ENCODE measurements around the gene FBXL17.

DNA sequence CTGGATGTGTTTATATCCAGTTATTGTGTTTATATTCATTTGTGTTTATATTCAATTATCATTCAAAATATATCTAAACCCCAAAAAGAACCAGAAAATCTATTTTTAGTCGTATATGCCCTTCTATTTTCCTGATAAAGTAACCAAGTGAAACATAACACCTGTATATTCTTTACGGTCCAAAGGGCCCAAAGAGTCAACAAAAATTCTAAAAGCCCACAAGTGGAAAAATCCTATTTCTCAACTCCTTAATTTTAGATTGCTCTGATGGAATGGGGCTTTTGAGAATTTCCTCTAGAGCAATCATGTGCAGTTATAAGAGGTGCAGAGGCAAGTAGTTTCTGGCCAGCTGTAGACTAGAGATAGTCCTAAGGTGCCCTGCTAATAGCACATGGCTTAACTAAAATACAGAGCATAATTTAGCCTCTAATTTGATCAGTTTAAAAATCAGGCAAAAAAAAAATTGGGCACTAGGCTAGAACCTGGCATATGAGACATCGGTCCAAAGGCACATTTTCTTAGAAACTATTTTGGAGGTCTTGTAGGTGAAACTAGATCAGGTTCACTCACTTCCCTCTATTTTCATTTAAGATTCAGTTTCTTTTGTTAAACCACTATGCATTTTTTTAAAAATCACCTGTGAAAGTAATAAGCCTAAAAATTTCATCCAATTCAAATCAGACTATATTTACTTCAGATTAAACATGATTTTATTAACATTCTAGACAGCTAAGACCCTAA is 256.0 kb downstream of the FBXL17 start:
- TF ChIP-seq POLR2AphosphoS5 (IDR thresholded peaks at IDR 0.05; ENCODE audit: low read depth, low read length) (no peak), TAF1 (IDR thresholded peaks at IDR 0.05; ENCODE audit: borderline replicate concordance, insufficient read depth, low read length) (no peak), SIN3A (IDR thresholded peaks at IDR 0.05; ENCODE audit: borderline replicate concordance, insufficient read depth, low read length) (no peak)
- TF ChIP-seq, protein P1, sequence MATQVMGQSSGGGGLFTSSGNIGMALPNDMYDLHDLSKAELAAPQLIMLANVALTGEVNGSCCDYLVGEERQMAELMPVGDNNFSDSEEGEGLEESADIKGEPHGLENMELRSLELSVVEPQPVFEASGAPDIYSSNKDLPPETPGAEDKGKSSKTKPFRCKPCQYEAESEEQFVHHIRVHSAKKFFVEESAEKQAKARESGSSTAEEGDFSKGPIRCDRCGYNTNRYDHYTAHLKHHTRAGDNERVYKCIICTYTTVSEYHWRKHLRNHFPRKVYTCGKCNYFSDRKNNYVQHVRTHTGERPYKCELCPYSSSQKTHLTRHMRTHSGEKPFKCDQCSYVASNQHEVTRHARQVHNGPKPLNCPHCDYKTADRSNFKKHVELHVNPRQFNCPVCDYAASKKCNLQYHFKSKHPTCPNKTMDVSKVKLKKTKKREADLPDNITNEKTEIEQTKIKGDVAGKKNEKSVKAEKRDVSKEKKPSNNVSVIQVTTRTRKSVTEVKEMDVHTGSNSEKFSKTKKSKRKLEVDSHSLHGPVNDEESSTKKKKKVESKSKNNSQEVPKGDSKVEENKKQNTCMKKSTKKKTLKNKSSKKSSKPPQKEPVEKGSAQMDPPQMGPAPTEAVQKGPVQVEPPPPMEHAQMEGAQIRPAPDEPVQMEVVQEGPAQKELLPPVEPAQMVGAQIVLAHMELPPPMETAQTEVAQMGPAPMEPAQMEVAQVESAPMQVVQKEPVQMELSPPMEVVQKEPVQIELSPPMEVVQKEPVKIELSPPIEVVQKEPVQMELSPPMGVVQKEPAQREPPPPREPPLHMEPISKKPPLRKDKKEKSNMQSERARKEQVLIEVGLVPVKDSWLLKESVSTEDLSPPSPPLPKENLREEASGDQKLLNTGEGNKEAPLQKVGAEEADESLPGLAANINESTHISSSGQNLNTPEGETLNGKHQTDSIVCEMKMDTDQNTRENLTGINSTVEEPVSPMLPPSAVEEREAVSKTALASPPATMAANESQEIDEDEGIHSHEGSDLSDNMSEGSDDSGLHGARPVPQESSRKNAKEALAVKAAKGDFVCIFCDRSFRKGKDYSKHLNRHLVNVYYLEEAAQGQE (IDR thresholded peaks at IDR 0.05; ENCODE audit: insufficient read depth in 1 of 2, low read depth in 2 of 2, low read length in 2 of 2) = no peak
